Activated T-helper 1 cell treated with anti-CD3 and anti-CD28 coated beads, Interleukin-2, amount 50 U/mL, for 16 hours (primary cell): ENCODE measurements around the gene FRMPD2.
"Not testable (repeated sequence)": the region's sequence is repeated elsewhere in the genome, so short reads cannot be mapped to it uniquely, and the experiment has no call there.

Experiments
- DNase-seq, 2 donors: peaks; one replicate each; pipeline ENCODE4 v3.0.0-alpha.2; 2020; ENCODE audit warnings: low read depth in 1 of 2, low spot score in 1 of 2

FRMPD2 gene

DNA sequence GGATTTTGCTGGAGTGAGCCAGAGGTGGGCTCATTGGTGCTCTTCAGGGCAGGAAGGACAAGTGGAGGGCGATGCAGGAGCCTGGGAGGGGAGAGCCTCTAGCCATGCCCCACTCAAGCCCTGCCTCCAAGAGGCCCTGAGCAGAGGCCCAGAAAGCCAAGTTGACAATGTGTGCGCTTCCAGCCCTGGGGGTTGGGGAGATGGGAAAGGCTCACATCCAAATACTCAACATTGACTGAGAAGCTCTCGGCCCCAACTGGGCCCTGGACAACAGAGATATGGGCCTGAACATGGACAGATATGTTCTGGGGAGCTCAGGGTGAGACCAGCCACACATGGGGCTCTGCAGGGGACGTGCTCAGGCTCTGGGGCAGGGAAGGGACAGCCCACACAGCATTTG, 39.0 kb downstream of the FRMPD2 start:
- DNase-seq, result no peak

- DNase-seq, result no peak
These were observed 39.7 kb downstream of the FRMPD2 start for GRCh38 chr10:48234787-48235186.

DNA sequence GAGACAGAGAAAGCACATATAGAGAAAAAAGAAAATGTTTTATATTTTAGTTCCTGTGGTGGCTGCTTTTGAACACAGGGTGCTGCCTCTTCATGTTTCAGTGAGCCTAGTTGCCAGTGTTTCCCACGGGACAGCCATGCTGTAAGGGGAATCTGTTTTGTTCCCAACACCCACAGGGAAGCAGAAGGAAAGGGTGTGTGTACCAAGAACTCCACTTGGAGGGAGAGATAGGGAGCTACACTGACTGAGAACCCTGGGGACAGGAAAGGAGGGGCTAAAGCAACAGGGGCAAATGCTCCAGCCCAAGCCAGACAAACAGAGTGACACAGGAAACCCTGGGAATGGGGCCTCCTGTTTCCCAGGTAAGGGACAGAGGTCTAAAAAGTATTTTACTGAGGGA, 40.2 kb downstream of the FRMPD2 start:
- no peak for DNase-seq

DNA sequence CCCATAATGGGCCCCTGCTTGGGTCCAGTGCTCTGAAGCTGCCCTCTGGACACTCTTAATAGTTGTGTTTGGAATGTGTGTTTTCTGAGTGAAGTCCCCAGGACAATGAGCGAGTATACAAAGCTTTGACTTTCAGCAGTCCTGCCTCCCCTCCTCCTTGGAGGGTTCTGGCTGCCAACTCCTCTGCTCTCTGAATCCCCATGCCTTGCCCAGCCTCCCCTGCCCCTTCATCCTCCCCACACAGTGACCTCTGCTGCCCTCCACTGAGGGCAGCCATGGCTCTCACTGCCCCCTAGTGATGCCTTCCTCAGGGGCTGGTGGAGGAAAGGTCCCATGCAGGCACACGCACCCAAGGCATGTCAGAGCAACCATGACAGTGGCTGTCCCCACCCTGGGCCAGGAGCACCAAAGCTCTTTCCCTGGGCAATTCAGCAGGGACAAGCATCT, 40.9 kb downstream of the FRMPD2 start:
- no peak for DNase-seq

GRCh38 chr10:48232717-48233447, 41.6 kb downstream of the FRMPD2 start:
- DNase-seq, result no peak

DNA sequence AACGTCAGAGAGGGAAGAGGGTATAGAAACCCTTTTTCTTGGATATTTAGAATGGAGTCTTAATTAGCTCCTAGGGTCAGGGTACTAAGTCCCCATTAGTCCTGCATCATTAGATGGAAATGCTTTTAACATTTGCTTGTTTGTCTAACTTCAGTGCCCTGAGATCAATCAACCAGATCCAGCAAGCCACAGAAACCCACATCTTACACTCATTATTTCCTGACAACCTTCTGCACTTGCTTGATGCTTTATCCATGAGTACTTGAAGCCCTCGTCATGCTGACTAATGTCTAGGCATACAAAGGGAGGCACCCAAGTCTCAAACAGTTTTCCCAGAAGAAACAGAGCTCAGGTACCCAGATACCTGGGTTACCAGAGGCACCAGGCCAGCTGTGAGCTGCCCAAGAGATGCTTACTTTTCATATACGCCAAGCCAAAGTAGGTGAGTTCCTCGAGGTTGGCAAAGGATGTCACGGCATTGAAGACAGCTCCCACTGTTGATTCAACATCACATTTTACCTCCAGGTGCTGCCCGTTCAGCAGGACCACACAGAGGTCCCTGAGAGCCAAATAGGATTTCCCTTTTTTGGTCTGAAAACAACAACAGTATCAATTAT, 42.7 kb downstream of the FRMPD2 start:
- no peak for DNase-seq

DNA sequence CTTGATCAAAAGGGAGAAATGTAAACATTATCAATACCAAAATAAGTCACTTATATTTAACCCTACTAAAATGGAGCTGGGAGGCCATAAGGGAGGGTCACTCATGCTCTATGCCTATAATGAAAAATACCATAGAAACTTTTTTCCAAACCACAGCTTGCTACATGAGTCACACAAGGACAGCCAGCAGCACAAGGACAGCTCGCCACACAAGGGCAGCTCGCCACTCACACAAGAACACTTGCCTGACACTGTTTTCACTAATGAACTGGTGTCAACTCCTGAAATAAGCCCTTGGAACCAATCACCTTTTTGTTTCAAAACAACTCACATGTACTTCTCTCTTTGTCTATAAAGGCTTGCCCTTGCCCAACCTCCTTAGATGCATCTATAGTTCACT, 43.3 kb downstream of the FRMPD2 start:
- no peak for DNase-seq

GRCh38 chr10:48227213-48227612, 47.3 kb downstream of the FRMPD2 start:
- DNase-seq, result no peak

DNA sequence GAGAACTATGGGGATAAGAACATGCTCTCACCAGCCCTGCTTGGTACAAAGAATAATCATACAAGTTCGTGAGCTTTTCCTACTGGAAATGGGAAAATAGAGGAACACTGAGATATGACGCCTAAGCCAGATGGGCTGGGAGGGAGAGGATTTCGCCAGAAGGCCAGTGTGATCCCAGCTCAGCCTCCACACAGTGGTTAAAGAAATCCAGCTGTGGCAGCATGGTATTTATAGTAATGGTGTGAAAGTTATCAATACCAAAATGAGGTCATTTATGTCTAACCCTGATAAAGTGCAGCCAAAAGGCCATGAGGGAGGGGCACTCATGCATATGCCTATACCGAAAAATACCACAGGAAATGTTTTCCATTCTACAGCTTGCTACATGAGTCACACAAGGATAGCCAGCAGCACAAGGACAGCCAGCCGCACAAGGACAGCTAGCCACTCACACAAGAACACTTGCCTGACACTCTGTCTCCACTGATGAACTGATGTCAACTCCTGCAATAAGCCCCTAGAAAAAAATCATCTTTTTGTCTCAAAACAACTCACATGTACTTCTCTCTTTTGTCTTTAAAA, 49.4 kb downstream of the FRMPD2 start:
- DNase-seq, result no peak

- DNase-seq, result no peak
These were observed 50.2 kb downstream of the FRMPD2 start for GRCh38 chr10:48224296-48224695.

GRCh38 chr10:48221814-48222213, 52.7 kb downstream of the FRMPD2 start:
- DNase-seq, result no peak

GRCh38 chr10:48221031-48221430, 53.5 kb downstream of the FRMPD2 start:
- DNase-seq, result not testable (repeated sequence)

DNA sequence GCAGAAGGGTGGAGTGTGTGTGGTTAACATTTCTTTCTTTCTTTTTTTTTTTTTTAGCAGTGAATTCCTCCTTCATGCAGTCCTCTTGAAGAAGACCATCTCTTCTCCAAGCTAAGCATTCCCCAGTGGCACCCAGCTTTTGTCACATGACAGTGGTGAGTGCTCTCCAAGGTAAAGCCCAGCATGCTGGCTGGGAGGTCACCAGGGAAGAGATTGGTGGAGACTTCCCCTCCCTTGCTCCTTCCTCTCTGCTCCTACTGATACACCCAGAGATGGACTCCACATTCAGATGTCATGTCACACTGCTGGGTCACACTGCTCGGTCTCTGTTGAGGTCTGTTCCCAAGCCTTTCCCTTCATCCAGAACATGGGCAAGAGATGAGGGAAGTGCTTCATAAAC, 55.3 kb downstream of the FRMPD2 start:
- no peak for DNase-seq

- no peak for DNase-seq
These were observed 57.8 kb downstream of the FRMPD2 start for GRCh38 chr10:48216744-48217143.

DNA sequence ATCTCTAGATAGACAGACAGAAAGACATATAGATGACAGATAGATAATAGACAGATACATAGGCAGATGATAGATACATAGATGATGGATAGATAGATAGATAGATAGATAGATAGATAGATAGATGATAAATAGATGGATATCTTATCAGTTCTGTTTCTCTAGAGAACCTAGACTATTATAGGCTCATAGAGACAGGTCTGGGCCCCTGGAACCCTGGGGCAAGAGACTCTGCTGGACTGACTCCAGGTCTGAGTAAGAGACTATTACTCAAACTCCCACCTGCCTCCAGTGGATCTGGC, 58.3 kb downstream of the FRMPD2 start:
- DNase-seq, result no peak

- no peak for DNase-seq
These were observed 58.9 kb downstream of the FRMPD2 start for GRCh38 chr10:48215486-48216203.

- DNase-seq, result no peak
These were observed 59.6 kb downstream of the FRMPD2 start for GRCh38 chr10:48214716-48215485.

- DNase-seq, result no peak
These were observed 61.4 kb downstream of the FRMPD2 start for GRCh38 chr10:48213047-48213446.

- no peak for DNase-seq
These were observed 62.7 kb downstream of the FRMPD2 start for GRCh38 chr10:48211777-48212176.

DNA sequence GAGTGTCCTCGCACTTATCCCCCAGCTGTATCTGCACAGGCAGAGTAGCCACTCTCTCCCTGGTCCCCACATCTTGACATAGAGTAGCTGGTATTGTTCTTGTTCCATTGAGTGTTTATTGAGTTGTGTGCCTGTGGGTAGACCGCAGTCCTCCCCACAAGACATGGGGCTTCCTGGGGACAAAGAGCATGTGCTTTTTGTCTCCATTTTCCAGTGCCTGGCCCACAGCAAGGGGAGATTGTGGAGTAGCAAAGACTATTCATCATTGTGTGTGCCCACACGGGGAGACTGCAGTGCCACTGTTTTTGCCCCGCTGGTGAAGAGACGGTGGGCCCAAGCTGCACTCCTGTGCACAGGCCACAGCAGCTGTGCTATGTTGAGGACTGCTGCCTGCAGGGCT, 63.5 kb downstream of the FRMPD2 start:
- DNase-seq, result no peak

GRCh38 chr10:48210391-48210790, 64.1 kb downstream of the FRMPD2 start:
- no peak for DNase-seq
